Hematopoietic multipotent progenitor cell treated with erythropoietin and hydrocortisone succinate and interleukin-3 and kit ligand, for 4 days (in vitro differentiated cells): Measurements from ENCODE around the gene CCDC154.
"Not testable (repeated sequence)": the region's sequence is repeated elsewhere in the genome, so short reads cannot be mapped to it uniquely, and the experiment has no call there.

Experiments used
- DNase-seq: peaks from one replicate; pipeline ENCODE4 v3.0.0-alpha.2; 2015

The CCDC154 gene

GRCh38 chr16:1453316-1453715 is 9.0 kb upstream of the CCDC154 start:
- DNase-seq, result no peak

GRCh38 chr16:1452530-1452929 is 8.2 kb upstream of the CCDC154 start:
- DNase-seq, result no peak

DNA sequence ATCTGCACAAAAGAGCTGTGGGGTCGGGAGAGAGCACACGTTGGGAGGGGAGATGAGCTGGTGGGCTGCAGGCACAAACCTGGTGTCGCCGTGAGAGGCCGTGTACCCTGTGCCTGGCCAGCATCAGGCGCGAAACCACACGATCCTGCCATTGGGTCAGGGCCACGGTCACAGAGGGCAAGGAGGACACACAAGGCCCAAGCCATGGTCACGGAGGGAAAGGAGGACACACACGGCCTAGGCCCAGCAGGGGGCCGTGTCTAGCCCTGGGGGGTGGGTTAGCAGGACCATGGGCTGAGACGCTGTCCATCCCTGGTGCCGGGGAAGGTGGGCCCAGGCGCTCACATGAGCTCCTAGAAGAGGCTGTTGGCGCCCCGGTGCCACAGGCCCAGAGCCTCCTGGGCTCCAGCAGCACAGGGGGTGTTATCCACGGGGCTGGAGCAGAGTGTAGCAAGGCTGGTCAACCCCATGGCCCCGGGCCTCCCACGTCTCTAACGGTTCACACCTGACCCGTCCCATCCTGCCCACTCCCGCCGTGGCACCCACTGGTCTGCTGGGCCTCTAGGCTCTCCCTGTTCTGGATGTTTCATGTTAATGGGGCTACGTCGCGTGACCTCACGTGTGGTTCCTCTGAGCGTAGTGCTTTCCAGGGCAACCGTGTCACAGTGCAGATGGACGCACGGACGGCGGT is 7.5 kb upstream of the CCDC154 start:
- DNase-seq, result no peak

- DNase-seq, result no peak
Observed at GRCh38 chr16:1450841-1451240, 6.5 kb upstream of the CCDC154 start.

DNA sequence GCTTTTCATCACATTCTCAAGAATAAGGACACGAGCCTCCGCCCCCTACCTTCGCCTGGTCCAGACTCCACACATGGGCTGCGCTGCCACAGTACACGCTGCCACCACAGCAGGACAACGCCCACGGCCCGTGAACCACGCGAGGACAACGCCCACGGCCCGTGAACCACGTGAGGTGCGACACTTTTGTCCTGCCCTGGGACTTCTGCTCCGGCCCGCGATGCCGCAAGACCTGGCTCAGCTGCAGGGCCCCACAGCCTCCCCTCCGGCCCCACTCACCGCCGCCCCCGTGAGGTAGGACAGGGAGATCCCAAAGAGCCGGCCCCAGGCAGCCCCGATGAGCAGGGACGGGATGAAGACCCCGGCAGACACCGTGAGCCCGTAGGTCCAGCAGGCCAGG is 5.9 kb upstream of the CCDC154 start:
- no peak for DNase-seq

- no peak for DNase-seq
Observed at GRCh38 chr16:1449201-1449788, 4.9 kb upstream of the CCDC154 start.

- no peak for DNase-seq
Observed at GRCh38 chr16:1448536-1449116, 4.3 kb upstream of the CCDC154 start.

GRCh38 chr16:1447965-1448364 is 3.6 kb upstream of the CCDC154 start:
- no peak for DNase-seq

DNA sequence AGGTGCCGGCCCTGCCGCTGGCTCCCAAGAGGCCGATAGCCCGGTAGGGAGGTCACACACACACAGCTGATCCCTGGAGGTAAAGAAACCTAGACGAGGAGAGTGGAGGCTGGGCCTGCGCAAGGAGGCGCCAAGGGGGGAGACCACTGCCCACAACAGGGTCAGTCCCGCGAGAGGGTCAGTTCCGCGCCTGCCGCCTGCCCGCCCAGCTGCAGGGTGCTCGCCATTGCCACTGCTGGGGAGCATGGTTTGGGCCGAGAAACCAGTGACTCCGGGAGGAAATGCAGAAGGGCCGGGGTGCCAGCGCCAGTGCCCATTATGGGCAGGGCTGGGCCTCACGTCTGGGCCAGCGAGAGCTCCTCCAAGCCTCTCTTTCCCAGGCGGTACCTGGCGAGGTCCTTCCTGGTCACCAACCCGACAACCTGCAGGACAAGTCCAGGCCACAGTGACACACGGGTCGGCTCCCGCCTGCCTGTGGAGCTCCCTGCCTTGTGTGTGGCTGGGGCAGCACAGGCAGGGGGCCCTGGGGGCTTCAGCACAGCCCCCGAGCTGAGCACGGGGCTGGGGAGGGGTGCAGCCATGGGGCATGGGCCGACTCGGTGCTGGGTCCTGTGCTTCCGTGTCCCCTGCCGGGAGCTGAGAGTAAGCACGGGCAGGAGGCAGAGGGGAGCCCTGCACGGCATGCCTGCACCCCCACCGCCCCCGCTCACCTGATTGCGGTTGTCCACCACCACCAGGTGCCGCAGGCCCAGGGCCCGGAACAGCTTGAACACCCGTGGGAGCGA is 2.1 kb upstream of the CCDC154 start:
- DNase-seq, result no peak

DNA sequence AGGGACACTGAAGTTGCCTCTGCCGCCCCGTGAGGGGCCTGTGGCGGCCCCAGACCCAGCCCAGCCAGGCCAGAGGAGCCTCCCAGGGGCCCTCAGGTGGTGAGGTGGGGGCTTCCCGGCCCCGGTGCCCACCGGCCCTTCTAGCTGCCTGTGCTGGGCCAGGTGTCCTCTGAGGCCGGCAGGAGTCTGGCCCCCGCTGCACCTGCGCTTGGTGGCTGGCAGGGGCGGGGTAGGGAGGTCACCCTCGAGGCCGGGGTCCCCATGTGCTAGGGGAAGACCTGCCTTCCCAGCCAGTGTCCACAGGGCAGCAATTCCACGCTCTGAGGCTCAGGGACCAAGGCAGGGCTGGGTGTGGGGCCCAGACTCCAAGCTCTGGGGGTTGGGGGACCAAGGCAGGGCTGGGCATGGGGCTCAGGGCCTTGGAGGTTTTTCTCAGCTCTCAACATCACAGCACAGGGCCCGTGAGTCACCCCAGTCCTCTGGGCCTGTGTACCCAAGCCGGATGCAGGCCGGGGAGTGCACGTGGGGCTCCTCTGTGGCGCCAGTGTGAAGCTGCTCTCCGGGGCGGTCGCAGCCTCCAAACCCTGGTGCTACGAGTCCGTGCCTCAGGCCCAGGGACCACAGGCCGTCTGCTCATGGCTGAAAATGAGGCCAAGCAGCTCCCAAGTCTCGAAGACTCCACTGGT is 1.3 kb upstream of the CCDC154 start:
- DNase-seq, result no peak

DNA sequence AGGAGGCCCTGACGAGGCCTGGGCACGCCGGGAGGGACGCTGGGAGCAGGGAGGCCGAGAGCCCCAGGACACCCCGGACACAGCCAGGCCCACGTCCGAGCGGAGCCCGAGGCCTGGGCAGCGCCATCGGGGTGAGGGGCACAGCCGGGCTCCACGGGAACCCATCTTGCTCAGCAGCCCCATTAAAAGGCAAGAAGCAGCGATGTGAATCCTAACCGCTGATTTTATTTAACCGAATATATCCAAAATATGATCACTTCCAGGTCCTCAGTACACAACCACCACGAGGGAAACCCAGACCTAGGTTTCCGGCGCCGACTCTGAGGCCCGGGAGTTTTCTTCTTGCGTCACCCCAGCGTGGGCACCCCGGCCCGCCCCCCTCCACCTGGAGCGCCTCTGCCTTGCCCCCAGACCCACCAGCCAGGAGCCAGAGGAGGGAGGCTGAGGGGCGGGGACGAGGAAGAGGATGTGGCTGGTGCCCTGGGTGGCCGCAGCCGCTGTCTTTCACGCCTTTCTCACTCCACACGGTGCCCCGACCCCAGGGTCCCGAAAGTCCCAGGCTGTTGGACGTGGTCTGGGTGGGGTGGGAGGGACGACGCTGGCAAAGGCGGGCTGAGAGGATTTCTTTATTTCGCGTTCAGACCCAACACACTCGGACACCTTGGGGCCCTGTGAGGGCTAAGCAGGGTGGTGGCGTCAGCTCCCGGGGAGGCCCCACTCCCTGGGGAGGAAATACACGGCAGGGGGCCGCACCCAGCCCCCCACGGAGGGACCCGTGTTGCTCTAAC is 568 bp upstream of the CCDC154 start:
- DNase-seq, result no peak

- no peak for DNase-seq
Observed at GRCh38 chr16:1443403-1443973, 868 bp downstream of the CCDC154 start.

GRCh38 chr16:1442697-1443096 is 1.7 kb downstream of the CCDC154 start:
- DNase-seq, result no peak

GRCh38 chr16:1441391-1441829 is 2.9 kb downstream of the CCDC154 start:
- no peak for DNase-seq

GRCh38 chr16:1439699-1440074 is 4.7 kb downstream of the CCDC154 start:
- DNase-seq, result not testable (repeated sequence)

- no peak for DNase-seq
Observed at GRCh38 chr16:1439058-1439698, 5.2 kb downstream of the CCDC154 start.

DNA sequence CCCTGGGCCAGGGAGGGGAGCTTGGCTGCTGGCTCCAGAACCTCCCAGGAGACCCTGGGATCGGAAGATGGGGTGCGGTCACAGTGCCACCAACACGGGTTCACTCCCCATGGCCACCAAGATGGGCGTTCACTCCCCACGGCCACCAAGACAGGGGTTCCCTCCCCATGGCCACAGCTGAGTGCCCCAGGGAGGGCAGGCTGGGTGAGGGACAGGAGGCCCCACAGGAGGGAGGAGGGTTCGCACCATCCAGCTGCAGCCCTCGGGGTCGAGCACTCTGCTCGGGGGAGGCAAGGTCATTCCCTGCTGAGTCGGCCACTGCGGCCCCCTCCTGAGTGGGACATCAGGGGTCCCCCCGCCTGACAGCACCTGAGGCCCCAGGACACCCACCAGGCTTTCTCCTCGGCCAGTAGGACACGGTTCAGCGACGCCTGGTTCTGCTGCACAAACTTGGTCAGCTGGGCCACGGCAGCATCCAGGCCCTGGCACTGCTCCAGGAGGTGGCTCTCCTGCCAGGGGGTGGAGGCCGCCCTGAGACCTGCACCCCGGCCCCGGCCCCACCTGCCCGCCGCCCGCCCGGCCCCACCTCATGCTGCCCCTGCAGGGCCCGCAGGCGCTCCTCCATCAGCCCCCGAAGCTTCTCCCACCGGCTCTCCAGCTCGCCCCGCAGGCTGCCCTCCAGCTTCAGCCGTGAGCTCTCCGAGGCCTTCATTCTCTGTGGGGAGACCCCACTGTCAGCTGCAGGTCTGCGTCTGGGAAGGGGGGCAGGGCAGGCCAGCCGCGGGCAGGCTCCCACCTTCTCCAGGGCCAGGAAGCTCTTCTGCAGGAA is 5.9 kb downstream of the CCDC154 start:
- DNase-seq, result no peak

GRCh38 chr16:1437606-1438005 is 6.8 kb downstream of the CCDC154 start:
- DNase-seq, result no peak

GRCh38 chr16:1436731-1437355 is 7.5 kb downstream of the CCDC154 start:
- no peak for DNase-seq
